Karpas-422 (cell line): Measurements from ENCODE around the gene N4BP3. TPM values are rescaled to one million over a fixed set of nuclear protein-coding genes. Genes with fewer than 3 reads are reported as not detected.
"Not testable (repeated sequence)": the region's sequence is repeated elsewhere in the genome, so short reads cannot be mapped to it uniquely, and the experiment has no call there.

ENCODE experiments used
- DNase-seq: peaks from one replicate; pipeline ENCODE4 v3.0.0-alpha.2; 2015
- H2AFZ ChIP-seq: fragments of 200-600 bp; sonication (generic); 2 replicates; pipeline ENCODE4 v1.6.1; 2014; ENCODE audit warnings: antibody characterized with exemption, low read length, mixed read lengths
- H3K27ac ChIP-seq: fragments of 200-600 bp; sonication (generic); 2 replicates; pipeline ENCODE4 v1.5.1; 2014; ENCODE audit warnings: mild to moderate bottlenecking, low read length, moderate library complexity
- H3K27me3 ChIP-seq: fragments of 200-600 bp; sonication (generic); 2 replicates; pipeline ENCODE4 v1.6.1; 2014; ENCODE audit warnings: low read length, mixed read lengths
- H3K36me3 ChIP-seq: fragments of 200-600 bp; sonication (generic); 2 replicates; pipeline ENCODE4 v1.6.1; 2014; ENCODE audit warnings: low read length, mixed read lengths; ENCODE audit not compliant: insufficient read depth
- H3K4me1 ChIP-seq: fragments of 200-600 bp; sonication (generic); 2 replicates; pipeline ENCODE4 v1.6.1; 2014; ENCODE audit warnings: mild to moderate bottlenecking, low read length, mixed read lengths
- H3K4me2 ChIP-seq: fragments of 200-600 bp; sonication (generic); 2 replicates; pipeline ENCODE4 v1.6.1; 2014; ENCODE audit warnings: low read length, low read depth, mild to moderate bottlenecking; ENCODE audit not compliant: poor library complexity, severe bottlenecking
- H3K4me3 ChIP-seq: fragments of 200-600 bp; sonication (generic); 2 replicates; pipeline ENCODE4 v1.5.1; 2014; ENCODE audit warnings: mild to moderate bottlenecking, antibody characterized with exemption, low read length, mixed read lengths
- H3K79me2 ChIP-seq: fragments of 200-600 bp; sonication (generic); 2 replicates; pipeline ENCODE4 v1.6.1; 2014; ENCODE audit warnings: mild to moderate bottlenecking, low read length, mixed read lengths
- H3K9ac ChIP-seq: fragments of 200-600 bp; sonication (generic); 2 replicates; pipeline ENCODE4 v1.6.0; 2014; ENCODE audit warnings: low read length
- H3K9me2 ChIP-seq: fragments of 200-600 bp; sonication (generic), shearing (Covaris generic); replicated peaks from 2 replicates; pipeline ENCODE4 v1.6.0; 2014; ENCODE audit warnings: mild to moderate bottlenecking, low read length, moderate library complexity; ENCODE audit not compliant: insufficient read depth
- H3K9me3 ChIP-seq: fragments of 300-700, 200-600 bp; sonication (generic); 2 replicates; pipeline ENCODE4 v1.6.1; 2014; ENCODE audit warnings: low read length, mixed read lengths
- H4K20me1 ChIP-seq: fragments of 200-600 bp; sonication (generic); 2 replicates; pipeline ENCODE4 v1.6.1; 2014; ENCODE audit warnings: mild to moderate bottlenecking, antibody characterized with exemption, low read length, low read depth; ENCODE audit not compliant: insufficient read depth
- total RNA-seq: library from RNA; depleted of rRNA; stranded (reverse); fragments of >200 nt; shearing (Covaris generic); gene quantifications from 2 replicates; pipeline ENCODE4 v1.2.3, GENCODE V29; 2014; ENCODE audit warnings: low replicate concordance

The N4BP3 gene
- total RNA-seq, 1 experiment from 2014 or later: 1.2 TPM

- Histone ChIP-seq H3K9ac (no peak overlapping the region), H3K4me3 (no peak overlapping the region), H2AFZ (no peak overlapping the region), H3K36me3 (no peaks in the 10 kb centered on the region), H3K79me2 (peaks cover 6% of the 10 kb centered on the region), H3K9me2 (no peaks in the 10 kb centered on the region), H4K20me1 (peaks cover 4% of the 10 kb centered on the region; the same call in 1 of the 2 replicates), H3K4me1 (peaks cover 29% of the 10 kb centered on the region), H3K27me3 (no peaks in the 10 kb centered on the region), H3K27ac (no peak overlapping the region), H3K9me3 (no peaks in the 10 kb centered on the region), H3K4me2 (no peak overlapping the region)
- no peak for DNase-seq
These were observed 13.2 kb downstream of the N4BP3 start for GRCh38 chr5:178126556-178126955.

GRCh38 chr5:178127300-178128009 lies 14.1 kb downstream of the N4BP3 start:
- not testable (repeated sequence) for H3K27me3 ChIP-seq, H3K4me2 ChIP-seq, H3K36me3 ChIP-seq, H3K9me2 ChIP-seq, H3K4me3 ChIP-seq, DNase-seq, H3K9me3 ChIP-seq, H2AFZ ChIP-seq, H3K9ac ChIP-seq, H4K20me1 ChIP-seq, H3K27ac ChIP-seq
- H3K79me2 ChIP-seq: peaks cover 15% of the 10 kb centered on the region
- peaks cover 26% of the 10 kb centered on the region for H3K4me1 ChIP-seq

GRCh38 chr5:178129296-178129695 lies 16.0 kb downstream of the N4BP3 start:
- Histone ChIP-seq H3K9ac (no peak overlapping the region), H3K27ac (no peak overlapping the region), H3K79me2 (peaks cover 23% of the 10 kb centered on the region), H3K9me2 (no peaks in the 10 kb centered on the region), H3K36me3 (no peaks in the 10 kb centered on the region; the same call in 1 of the 2 replicates), H3K4me3 (no peak overlapping the region), H3K9me3 (no peaks in the 10 kb centered on the region), H2AFZ (no peak overlapping the region), H4K20me1 (no peaks in the 10 kb centered on the region), H3K4me2 (no peak overlapping the region), H3K4me1 (peaks cover 16% of the 10 kb centered on the region), H3K27me3 (no peaks in the 10 kb centered on the region)
- DNase-seq: no peak

- not testable (repeated sequence) for H3K27me3 ChIP-seq, DNase-seq, H4K20me1 ChIP-seq, H3K9me2 ChIP-seq, H3K9me3 ChIP-seq, H3K36me3 ChIP-seq
- Histone ChIP-seq H2AFZ (peak overlapping the region; percentile 82; the same call in 1 of the 2 replicates), H3K9ac (peak overlapping the region; percentile 88), H3K4me2 (peak overlapping the region; percentile 98), H3K4me3 (peak overlapping the region; percentile 78), H3K27ac (peak overlapping the region; percentile 73), H3K79me2 (peaks cover 23% of the 10 kb centered on the region), H3K4me1 (peaks cover 16% of the 10 kb centered on the region)
These were observed 16.9 kb downstream of the N4BP3 start for GRCh38 chr5:178130234-178130575.

- no peaks in the 10 kb centered on the region for H3K9me2 ChIP-seq
- H3K9ac ChIP-seq: peak within 1 kb of the TSS; percentile 88
- peaks cover 29% of the 10 kb centered on the region for H3K79me2 ChIP-seq
- peak within 1 kb of the TSS; percentile 78 for H3K4me3 ChIP-seq
- H3K36me3 ChIP-seq: peaks cover 5% of the 10 kb centered on the region; the same call in 1 of the 2 replicates
- H3K4me2 ChIP-seq: peak within 1 kb of the TSS; percentile 98
- no peaks in the 10 kb centered on the region for H4K20me1 ChIP-seq
- no peaks in the 10 kb centered on the region for H3K27me3 ChIP-seq
- H3K9me3 ChIP-seq: no peaks in the 10 kb centered on the region
- peak within 1 kb of the TSS; percentile 73 for H3K27ac ChIP-seq
- H2AFZ ChIP-seq: peak within 1 kb of the TSS; percentile 82; the same call in 1 of the 2 replicates
- peaks cover 16% of the 10 kb centered on the region for H3K4me1 ChIP-seq
- DNase-seq: peak; percentile 94
These were observed 17.5 kb downstream of the N4BP3 start, which contains the start of gene RMND5B for GRCh38 chr5:178130576-178131445. TSS of gene RMND5B (plus strand) at chr5:178131014. CDS start at chr5:178138120, 7,106 bp downstream.

GRCh38 chr5:178131446-178131996 lies 18.2 kb downstream of the N4BP3 start:
- Histone ChIP-seq H4K20me1 (no peaks in the 10 kb centered on the region), H3K4me1 (peaks cover 16% of the 10 kb centered on the region), H3K27me3 (no peaks in the 10 kb centered on the region), H2AFZ (no peak overlapping the region; the same call in 1 of the 2 replicates), H3K4me3 (peak overlapping the region; percentile 78), H3K9me2 (no peaks in the 10 kb centered on the region), H3K27ac (peak overlapping the region; percentile 73), H3K79me2 (peaks cover 34% of the 10 kb centered on the region), H3K9me3 (no peaks in the 10 kb centered on the region), H3K36me3 (peaks cover 12% of the 10 kb centered on the region; the same call in 1 of the 2 replicates), H3K4me2 (peak overlapping the region; percentile 98), H3K9ac (peak overlapping the region; percentile 88)
- DNase-seq: peak; percentile 58

- Histone ChIP-seq H3K79me2 (peaks cover 27% of the 10 kb centered on the region), H3K27ac (no peak overlapping the region), H3K9me3 (no peaks in the 10 kb centered on the region), H3K9ac (no peak overlapping the region), H3K4me2 (no peak overlapping the region), H2AFZ (no peak overlapping the region), H3K4me3 (no peak overlapping the region), H3K36me3 (peaks cover 16% of the 10 kb centered on the region; the same call in 1 of the 2 replicates), H3K4me1 (peaks cover 2% of the 10 kb centered on the region), H4K20me1 (0 out of 2 replicates have a peak, but pooled peaks cover 4% of the 10 kb centered on the region), H3K9me2 (no peaks in the 10 kb centered on the region), H3K27me3 (no peaks in the 10 kb centered on the region)
- DNase-seq: no peak
These were observed 23.7 kb downstream of the N4BP3 start for GRCh38 chr5:178136990-178137389.

GRCh38 chr5:178137991-178138390 lies 24.7 kb downstream of the N4BP3 start:
- H4K20me1 ChIP-seq: 0 out of 2 replicates have a peak, but pooled peaks cover 4% of the 10 kb centered on the region
- no peaks in the 10 kb centered on the region for H3K4me1 ChIP-seq
- no peak overlapping the region for H3K4me2 ChIP-seq
- no peaks in the 10 kb centered on the region for H3K27me3 ChIP-seq
- H2AFZ ChIP-seq: no peak overlapping the region
- no peaks in the 10 kb centered on the region for H3K9me2 ChIP-seq
- no peak overlapping the region for H3K27ac ChIP-seq
- DNase-seq: no peak
- no peak overlapping the region for H3K9ac ChIP-seq
- H3K9me3 ChIP-seq: no peaks in the 10 kb centered on the region
- peaks cover 21% of the 10 kb centered on the region for H3K79me2 ChIP-seq
- H3K4me3 ChIP-seq: no peak overlapping the region
- H3K36me3 ChIP-seq: peaks cover 19% of the 10 kb centered on the region; the same call in 1 of the 2 replicates
